Measurements from ENCODE around the gene AUP1. TPM values are rescaled to one million over a fixed set of nuclear protein-coding genes. Genes with fewer than 3 reads are reported as not detected.

Gene AUP1
- total RNA-seq, 1 experiment from 2014 or later: 91.5 TPM

DNA sequence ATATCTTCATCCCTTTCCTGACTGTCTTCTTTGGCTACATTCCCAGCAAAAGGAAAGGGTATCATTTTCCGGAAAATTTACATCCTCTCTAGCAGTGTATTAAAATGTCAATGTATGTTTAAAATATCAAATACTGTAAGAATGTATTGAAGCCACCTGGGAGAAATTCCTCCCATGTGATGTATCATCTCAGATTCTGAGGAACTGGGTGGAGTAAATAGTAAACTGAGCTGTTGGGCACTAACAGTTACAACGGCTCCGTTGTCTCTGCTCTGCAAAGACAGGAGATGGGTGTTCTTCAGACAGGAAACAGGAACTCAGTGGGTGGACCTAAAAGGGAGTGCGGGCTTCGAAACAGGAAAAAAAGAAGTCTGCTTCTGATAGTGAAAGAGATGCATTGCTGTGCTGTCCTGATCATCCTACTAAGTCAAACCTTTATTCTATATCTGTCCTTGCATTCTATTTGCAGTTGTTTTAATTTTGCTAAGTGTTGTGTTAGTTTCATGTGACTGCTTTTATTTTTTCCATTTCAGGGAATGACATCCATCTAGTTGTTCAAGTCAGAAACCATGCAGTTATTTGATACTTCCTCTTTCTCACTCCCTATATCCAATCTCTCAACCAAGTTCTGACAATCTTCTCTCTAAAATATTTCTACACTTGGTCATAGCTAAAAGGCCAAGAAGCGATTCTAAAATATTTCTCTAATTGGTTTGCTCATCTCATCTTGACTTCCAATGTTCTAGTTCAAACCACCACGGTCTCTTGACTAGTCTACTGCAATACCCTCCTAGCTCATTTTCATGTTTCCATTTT lies 44.4 kb upstream of the AUP1 start:
- Mint-ChIP-seq H3K4me1 (peaks cover 2 to 3% of the 10 kb centered on the region in 2 experiments; a peak in 1 of 4 replicates), H3K36me3 (ENCODE audit: insufficient read depth in 1 of 3, low read depth in 3 of 3) (no peaks in the 10 kb centered on the region), H3K9me3 (no peaks in the 10 kb centered on the region), H3K27ac (no peak overlapping the region), H3K4me3 (no peak overlapping the region), H3K27me3 (ENCODE audit: low read depth) (peaks cover 3% of the 10 kb centered on the region; the same call in 1 of the 2 replicates)
- Histone ChIP-seq H4K91ac (ENCODE audit: insufficient read length, low read depth, low read length) (no peak overlapping the region), H3K4ac (ENCODE audit: low read depth, low read length) (no peak overlapping the region), H3K79me2 (ENCODE audit: insufficient read depth, low read length) (no peaks in the 10 kb centered on the region), H2BK15ac (ENCODE audit: low read depth, low read length) (no peak overlapping the region), H3K27me3 (ENCODE audit: insufficient read depth, low read length) (no peaks in the 10 kb centered on the region), H3K56ac (ENCODE audit: insufficient read length, low read depth, low read length) (no peak overlapping the region), H3K9me3 (ENCODE audit: control insufficient read depth, low read depth, low read length) (no peaks in the 10 kb centered on the region), H3K4me1 (ENCODE audit: insufficient read depth, low read length) (no peaks in the 10 kb centered on the region), H2BK120ac (ENCODE audit: low read depth, low read length, poor library complexity, severe bottlenecking) (no peak overlapping the region), H3K27ac (ENCODE audit: insufficient read length, low read depth, low read length) (no peak overlapping the region), H3K9ac (ENCODE audit: extremely low read depth, insufficient read length, low read length) (no peak overlapping the region), H3T11ph (ENCODE audit: low read length) (no peak overlapping the region), H2BK20ac (ENCODE audit: low read depth, low read length, poor library complexity, severe bottlenecking) (no peak overlapping the region), H4K20me1 (ENCODE audit: control insufficient read depth, insufficient read depth, insufficient read length) (no peaks in the 10 kb centered on the region), H2AFZ (ENCODE audit: low read length) (no peak overlapping the region), H3K18ac (ENCODE audit: insufficient read length, low read depth, low read length) (no peak overlapping the region), H3K23me2 (ENCODE audit: insufficient read length, low read depth, low read length, poor library complexity, severe bottlenecking) (no peaks in the 10 kb centered on the region), H3K23ac (ENCODE audit: insufficient read length, low read depth, low read length) (no peak overlapping the region), H3K14ac (ENCODE audit: insufficient read depth, low read length) (no peak overlapping the region), H3K79me1 (ENCODE audit: insufficient read depth, low read depth, low read length, poor library complexity, severe bottlenecking) (no peaks in the 10 kb centered on the region), H2BK5ac (ENCODE audit: insufficient read length, low read length) (no peak overlapping the region), H2AK5ac (ENCODE audit: insufficient read length, low read length) (no peak overlapping the region), H4K8ac (replicated peaks; ENCODE audit: insufficient read length, low read depth, low read length) (no peak overlapping the region), H2BK12ac (ENCODE audit: insufficient read length, low read depth, low read length) (no peak overlapping the region), H4K5ac (ENCODE audit: insufficient read length, low read depth, low read length) (no peak overlapping the region), H3K4me2 (ENCODE audit: insufficient read depth, insufficient read length, low read length) (no peak overlapping the region)
- DNase-seq: no peak
- WGBS (ENCODE audit: extremely low coverage, insufficient read length, low lambda C conversion rate): no CpG with 5 or more reads among the region's 7 CpGs
- TF ChIP-seq, protein P1, sequence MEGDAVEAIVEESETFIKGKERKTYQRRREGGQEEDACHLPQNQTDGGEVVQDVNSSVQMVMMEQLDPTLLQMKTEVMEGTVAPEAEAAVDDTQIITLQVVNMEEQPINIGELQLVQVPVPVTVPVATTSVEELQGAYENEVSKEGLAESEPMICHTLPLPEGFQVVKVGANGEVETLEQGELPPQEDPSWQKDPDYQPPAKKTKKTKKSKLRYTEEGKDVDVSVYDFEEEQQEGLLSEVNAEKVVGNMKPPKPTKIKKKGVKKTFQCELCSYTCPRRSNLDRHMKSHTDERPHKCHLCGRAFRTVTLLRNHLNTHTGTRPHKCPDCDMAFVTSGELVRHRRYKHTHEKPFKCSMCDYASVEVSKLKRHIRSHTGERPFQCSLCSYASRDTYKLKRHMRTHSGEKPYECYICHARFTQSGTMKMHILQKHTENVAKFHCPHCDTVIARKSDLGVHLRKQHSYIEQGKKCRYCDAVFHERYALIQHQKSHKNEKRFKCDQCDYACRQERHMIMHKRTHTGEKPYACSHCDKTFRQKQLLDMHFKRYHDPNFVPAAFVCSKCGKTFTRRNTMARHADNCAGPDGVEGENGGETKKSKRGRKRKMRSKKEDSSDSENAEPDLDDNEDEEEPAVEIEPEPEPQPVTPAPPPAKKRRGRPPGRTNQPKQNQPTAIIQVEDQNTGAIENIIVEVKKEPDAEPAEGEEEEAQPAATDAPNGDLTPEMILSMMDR (conservative IDR thresholded peaks at IDR 0.05): no peak

Measured in H9 (cell line).